ENCODE results near the gene IL18.
"Not testable (repeated sequence)": the region's sequence is repeated elsewhere in the genome, so short reads cannot be mapped to it uniquely, and the experiment has no call there.

The IL18 gene

DNA sequence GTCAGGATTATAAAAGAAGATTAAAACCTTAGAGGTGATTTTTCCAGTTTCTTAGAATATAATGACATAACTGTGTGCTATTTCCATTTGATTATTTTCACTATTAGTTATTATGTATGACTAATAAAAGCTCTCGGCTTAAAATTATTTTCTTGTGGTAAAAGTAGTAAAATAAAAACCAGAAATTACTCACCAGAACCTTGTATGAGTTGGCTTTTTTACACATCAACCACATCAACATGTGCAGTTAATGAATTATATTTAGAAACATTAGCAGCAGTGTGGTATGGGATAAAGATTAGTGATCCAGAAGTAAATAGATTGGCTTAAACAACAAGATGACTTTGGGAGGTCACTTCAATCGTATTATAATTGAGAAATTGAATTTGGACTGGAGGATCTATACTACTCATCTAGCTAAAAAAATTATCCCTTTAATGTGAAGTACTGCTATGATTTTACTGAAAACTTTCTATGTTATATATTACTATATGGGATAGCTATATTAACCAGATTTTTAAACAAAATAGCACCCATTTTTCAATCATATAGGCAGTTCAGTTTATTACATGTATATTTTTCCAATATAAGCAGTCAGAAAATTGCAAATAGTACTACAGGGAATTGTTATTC lies 8.6 kb upstream of the IL18 start:
- DNase-seq (ENCODE audit: low read depth in 2 of 2): no peak

DNA sequence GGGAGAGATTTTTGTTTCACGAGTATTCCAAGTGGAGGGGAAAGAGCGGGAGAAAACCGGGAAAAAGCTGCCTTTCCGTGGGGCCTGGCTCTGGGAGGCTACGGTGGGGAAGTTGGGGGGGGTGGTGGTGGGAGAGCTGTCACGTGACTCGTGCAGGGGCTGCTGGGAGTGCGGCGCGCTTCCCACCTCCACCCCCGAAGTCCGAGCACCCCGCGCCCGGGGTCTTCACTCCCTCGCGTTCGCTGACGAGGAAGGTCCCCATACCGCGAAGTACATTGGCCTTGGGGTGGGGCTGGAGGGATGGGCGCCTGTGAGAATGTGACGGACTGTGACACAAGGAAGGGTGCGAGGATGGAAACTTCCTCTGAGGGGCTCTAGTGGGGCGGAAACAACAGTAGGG lies 3.3 kb upstream of the IL18 start, which contains the start of gene TEX12:
Gene TEX12, plus strand, starts transcription at position 228 of the 400 bp plus-strand sequence. CDS start 1,897 bp downstream, outside the sequence.
- DNase-seq (ENCODE audit: low read depth in 2 of 2): no peak

DNA sequence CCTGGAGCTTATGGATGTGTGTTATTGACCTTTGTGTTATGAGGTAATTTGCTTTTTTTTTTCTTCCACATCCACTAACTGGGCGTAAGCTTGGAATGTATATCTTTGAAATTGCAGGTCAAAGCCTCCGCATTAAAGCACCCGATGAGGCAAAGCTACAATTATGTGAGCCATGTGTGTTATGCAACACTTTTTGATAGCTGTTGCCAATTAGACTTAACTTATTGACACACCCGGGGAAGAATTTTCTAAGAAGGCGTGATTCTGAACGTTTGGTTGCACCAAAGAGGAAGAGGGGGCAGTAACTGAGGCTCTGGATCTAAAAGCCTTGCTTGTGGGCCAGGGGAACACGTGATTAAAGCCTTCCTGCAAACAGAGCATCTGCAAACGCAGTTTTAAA lies 2.7 kb upstream of the IL18 start:
- peak in 1 of 2 experiments; percentile 33 for DNase-seq (ENCODE audit: low read depth in 2 of 2)

GRCh38 chr11:112165049-112165448 lies 1.2 kb upstream of the IL18 start:
- no peak for DNase-seq (ENCODE audit: low read depth in 2 of 2)

- no peak for DNase-seq (ENCODE audit: low read depth in 2 of 2)
These were observed 940 bp downstream of the IL18 start for GRCh38 chr11:112162761-112163546.

- DNase-seq (ENCODE audit: low read depth in 2 of 2): not testable (repeated sequence)
These were observed 1.7 kb downstream of the IL18 start for GRCh38 chr11:112162200-112162599.

DNA sequence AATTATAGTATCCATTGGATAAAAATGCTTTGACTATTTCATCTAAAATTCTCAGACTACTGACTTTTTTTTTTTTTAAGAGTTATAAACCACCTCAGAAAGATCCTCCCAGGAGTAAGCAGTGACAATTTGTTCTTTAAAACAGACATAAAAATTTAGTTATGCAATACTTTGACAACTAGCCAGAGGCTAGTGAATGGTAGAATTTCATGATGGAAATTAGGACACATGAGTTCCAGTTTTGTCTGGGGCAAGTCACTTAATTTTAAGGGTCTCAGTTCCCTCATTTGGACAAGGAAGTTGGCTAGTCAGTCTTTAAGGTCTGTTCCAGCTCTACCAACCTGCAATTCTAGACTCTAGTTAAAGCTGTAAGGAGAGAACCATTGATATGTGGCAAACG lies 2.9 kb downstream of the IL18 start:
- DNase-seq (ENCODE audit: low read depth in 2 of 2): no peak

DNA sequence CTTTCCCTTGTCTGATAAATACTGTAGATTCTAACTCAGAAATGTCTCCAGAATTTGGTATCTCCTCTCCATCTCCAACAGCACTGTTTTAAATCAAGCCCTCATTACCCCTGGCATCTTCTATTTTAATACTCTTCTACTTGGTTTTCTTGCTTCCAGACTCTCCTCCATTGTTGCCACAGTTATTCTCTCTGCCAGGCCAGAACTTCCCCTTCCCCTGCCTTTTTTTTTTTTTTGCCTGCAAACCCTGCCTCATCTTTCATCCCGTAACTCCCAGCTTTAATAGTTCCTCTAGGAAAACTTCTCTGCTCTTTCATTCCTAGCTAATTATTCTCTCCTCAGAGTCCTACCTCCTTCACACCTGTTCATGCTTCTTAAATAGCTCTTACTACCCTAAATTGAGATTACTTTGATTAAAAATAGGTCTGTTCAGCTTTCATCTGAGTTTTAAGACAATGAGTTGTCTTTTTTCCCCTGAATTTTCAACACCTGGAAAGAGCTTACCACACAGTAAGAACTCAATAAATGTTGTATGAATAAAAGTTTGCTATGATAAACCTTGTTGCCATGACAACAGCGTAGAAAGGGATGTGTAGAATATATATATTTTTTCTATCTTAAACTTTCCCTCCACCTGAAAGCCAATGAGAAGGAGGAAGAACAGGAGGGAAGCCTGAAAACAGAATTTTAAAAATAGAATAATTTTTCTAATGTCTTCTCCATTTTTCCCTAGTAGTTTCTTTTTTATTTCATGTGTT lies 3.6 kb downstream of the IL18 start:
- no peak for DNase-seq (ENCODE audit: low read depth in 2 of 2)

- no peak for DNase-seq (ENCODE audit: low read depth in 2 of 2)
These were observed 4.5 kb downstream of the IL18 start for GRCh38 chr11:112159098-112160065.

- peak; percentile 96 to 97 for DNase-seq (ENCODE audit: low read depth in 2 of 2)
These were observed 6.7 kb downstream of the IL18 start for GRCh38 chr11:112156956-112157766.

DNA sequence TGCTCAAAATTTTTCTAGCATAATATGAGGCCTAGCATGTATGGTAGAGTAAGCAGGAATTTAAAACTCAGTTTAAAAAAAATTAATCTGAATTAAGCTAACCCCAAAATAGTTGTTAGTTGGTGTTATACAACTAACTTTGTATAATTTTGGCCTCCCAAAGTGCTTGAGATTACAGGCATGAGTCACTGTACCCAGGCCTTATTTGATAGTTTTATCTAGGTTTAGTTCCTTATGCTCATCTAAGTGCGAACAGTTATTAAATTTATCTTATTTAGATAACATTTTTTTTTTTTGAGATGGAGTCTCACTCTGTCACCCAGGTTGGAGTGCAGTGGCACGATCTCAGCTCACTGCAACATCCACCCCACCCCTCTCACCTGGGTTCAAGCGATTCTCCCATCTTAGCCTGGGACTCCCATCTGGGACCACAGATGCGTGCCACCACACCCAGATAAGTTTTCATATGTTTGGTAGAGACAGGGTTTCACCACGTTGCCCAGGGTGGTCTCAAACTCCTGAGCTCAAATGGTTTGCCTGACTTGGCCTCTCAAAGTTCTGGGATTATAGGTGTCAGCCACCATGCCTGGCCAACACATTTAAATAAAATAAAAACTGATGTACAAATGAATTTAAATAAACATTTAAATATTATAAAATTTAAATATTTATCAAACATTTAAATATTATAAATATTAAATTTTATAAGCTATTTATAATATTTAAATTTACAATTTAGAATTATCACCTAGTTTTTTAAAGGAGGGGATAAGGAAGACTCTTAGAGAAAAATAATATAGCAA lies 7.5 kb downstream of the IL18 start:
- DNase-seq (ENCODE audit: low read depth in 2 of 2): no peak

DNA sequence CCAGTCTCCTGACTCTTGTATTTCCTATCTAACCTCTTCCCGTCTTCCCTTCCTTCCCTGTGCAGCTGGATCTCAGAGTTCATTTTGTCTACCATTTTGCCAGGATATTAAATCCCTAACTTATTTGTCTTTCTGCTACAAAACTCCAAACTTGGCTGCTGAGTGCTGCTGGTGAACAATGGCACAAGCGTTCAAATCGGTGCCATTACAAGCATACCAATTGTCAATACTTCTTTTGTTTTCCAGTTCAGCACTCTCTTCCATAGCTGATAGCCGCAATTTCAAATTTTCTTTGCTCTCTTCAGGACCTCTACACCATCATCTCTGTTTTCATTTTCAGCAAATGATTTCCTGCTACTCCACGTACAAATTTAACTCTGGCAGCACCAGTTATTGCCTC lies 13.4 kb downstream of the IL18 start:
- DNase-seq (ENCODE audit: low read depth in 2 of 2): no peak

GRCh38 chr11:112143597-112143996 lies 20.3 kb downstream of the IL18 start:
- DNase-seq (ENCODE audit: low read depth in 2 of 2): no peak

- DNase-seq (ENCODE audit: low read depth in 2 of 2): no peak
These were observed 29.4 kb downstream of the IL18 start for GRCh38 chr11:112134473-112134872.

GRCh38 chr11:112132737-112133136 lies 31.2 kb downstream of the IL18 start:
- no peak for DNase-seq (ENCODE audit: low read depth in 2 of 2)

GRCh38 chr11:112129656-112130055 lies 34.2 kb downstream of the IL18 start:
- DNase-seq (ENCODE audit: low read depth in 2 of 2): no peak

GRCh38 chr11:112128483-112129121 lies 35.3 kb downstream of the IL18 start:
- peak; percentile 43 to 45 for DNase-seq (ENCODE audit: low read depth in 2 of 2)

GRCh38 chr11:112127056-112127455 lies 36.8 kb downstream of the IL18 start:
- no peak for DNase-seq (ENCODE audit: low read depth in 2 of 2)

DNA sequence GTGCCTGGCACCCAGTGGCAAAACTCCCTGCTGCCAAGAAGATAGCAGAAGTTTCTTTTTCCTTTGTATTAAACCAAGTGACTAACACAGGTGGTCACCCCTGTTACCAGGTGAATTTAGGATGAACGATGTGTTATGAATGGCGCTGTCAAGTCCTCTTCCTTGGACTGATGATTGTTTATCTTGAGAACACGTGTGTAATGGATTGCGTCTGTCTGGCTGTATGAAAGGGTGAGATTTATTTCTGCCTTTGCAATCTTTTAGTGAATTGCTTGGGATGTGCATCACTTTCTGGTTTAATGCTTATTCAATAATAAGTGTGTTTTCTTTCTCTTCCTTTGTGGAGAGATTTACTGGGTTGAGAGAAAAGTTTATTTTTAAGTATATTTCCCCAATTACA lies 40.8 kb downstream of the IL18 start:
- DNase-seq (ENCODE audit: low read depth in 2 of 2): no peak
